Fibroblast of pulmonary artery (primary cell): ENCODE data around the gene KNOP1.

Experiments used
- DNase-seq: peaks from one replicate; pipeline ENCODE4 v3.0.0-alpha.2; 2010; ENCODE audit warnings: low read depth
- H3K4me3 ChIP-seq: replicated peaks from 2 replicates; pipeline ENCODE4 v1.5.1; 2011; ENCODE audit warnings: low read depth, mild to moderate bottlenecking, control low read depth, low read length, moderate library complexity
- CTCF ChIP-seq: IDR thresholded peaks from 2 replicates; pipeline ENCODE4 v1.5.1; 2011; ENCODE audit warnings: mild to moderate bottlenecking, control low read depth, low read length, inconsistent platforms; ENCODE audit errors: missing control alignments

The KNOP1 gene

DNA sequence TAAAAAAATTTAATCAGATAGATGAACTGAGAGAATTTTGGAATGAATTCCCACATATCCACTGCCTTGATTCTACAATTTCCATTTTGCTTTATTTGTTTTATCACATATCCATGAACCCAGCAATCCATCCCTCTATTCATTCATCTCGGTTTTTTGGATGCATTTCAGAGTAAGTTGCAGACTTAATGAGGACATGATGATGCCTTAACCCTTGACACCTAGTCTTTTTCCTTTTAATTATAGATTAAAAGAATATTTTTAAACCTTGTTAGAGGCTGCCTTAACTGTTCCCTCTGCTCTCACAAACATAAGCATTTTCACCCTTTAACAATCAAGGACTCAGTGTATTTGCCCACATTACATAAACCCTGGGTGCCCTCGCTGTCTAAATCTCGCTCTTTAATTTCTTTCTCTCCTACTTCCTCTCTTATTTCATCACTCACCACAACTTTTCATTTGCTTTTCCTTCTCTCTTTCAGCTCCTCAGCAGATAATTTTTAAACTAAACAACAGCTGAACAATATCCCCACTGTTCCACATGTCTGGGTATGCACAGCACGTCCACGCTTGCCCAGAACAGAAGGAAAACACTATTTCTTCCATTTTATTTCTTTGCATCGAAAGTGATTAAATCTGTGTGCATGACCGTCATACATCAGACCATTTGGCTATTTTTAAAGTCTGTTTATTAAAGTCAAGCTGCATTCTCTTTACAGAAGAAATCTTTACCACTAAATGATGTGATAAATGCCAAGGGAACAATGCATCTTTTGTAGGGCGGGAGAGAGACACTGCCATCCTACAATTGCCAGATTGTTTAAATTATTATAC is 40.0 kb upstream of the KNOP1 start:
- no peak overlapping the region for H3K4me3 ChIP-seq
- no peak for DNase-seq
- TF ChIP-seq CTCF = no peak

DNA sequence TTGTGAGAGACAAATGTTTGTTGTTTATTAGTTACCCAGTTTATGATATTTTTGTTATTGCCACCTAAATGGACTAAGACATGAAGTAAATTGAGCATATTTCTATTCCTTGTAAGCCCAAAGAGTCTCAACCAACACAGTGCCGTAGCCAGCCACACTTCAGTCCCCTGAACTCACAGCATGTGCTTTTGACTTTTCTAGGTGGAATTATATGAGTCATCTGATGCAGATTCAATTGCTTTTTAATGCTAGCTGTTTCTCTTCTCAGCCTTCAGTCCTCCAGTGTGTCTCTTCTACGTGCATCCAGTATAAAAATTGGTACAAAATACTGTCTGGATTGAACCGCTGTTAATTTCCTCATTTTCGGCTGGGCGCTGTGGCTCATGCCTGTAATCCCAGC is 39.0 kb upstream of the KNOP1 start:
- TF ChIP-seq CTCF = no peak
- no peak overlapping the region for H3K4me3 ChIP-seq
- no peak for DNase-seq

DNA sequence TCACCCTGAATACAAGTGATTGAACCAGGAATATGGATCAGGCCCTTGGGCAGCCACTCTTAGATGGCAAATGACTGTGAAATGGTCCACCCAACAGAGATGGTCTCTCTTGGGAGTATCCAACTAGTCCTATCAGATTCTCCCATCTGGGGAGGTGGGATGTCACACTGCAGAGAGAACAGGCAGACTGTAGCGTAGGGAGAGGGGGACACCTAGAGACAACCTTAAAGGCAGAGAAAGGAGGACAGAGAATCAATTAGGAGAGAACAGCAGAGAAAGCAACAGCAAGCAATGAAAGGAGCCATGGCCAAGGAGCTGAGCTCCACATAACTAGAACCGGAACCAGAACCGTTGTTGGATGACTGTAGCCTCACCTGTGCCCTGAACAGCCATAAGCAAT is 37.2 kb upstream of the KNOP1 start:
- TF ChIP-seq CTCF = no peak
- H3K4me3 ChIP-seq = no peak overlapping the region
- no peak for DNase-seq

- TF ChIP-seq CTCF = no peak
- no peak overlapping the region for H3K4me3 ChIP-seq
- DNase-seq = no peak
These were observed 36.6 kb upstream of the KNOP1 start for GRCh38 chr16:19754644-19755036.

- peak; percentile 87 for DNase-seq
- TF ChIP-seq CTCF = no peak
- H3K4me3 ChIP-seq = no peak overlapping the region
These were observed 36.0 kb upstream of the KNOP1 start for GRCh38 chr16:19753815-19754643.

DNA sequence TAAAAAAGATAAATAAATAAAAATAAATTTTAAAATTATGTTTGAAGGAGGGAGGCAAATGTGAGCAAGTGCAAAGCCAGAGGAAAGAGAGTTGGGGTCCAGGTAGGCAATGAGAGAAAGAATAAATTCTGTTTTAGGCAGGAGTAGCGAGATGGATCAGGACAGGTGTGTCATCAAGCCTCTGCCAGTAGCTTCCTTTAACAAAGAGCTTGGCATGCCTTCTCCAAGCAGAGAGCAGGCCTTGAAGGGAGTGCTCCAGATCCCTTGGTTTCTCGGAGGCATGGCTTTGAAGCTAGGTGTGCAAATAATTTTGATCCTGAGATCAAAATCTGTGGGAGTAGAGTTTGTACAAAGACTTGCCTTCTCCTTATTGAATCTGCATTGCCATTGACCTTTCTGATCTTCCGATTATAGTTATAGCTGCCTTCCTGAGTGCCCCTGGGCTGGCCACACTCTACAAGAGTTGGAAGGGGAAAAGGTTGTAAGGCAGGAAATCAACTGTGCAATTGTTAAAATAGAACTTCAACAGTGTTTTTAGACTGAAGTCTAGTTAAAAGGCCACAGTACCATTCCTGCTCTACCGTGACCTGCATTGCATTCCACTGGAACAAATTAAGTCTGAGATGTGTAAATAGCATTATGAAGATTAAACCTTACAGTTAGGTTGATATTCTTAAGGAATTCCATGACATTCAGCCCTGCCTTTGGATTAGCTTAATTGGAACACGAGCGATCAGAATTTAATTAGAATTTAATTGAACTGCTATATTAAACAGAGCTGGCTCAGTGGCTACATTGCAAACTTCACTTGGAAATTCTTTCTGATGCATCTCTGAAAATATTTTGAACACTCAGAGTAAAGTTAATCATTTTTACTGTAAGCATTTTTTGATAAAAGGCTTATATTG is 33.7 kb upstream of the KNOP1 start:
- no peak for TF ChIP-seq CTCF
- H3K4me3 ChIP-seq = no peak overlapping the region
- DNase-seq = no peak
